Glomerular endothelial cell (primary cell): ENCODE results near the gene KIAA1614. TPM values are rescaled to one million over a fixed set of nuclear protein-coding genes. Genes with fewer than 3 reads are reported as not detected.

ENCODE experiments used
- DNase-seq: peaks from one replicate; pipeline ENCODE4 v3.0.0-alpha.2; 2011; ENCODE audit warnings: low read depth, low spot score; ENCODE audit errors: extremely low read depth
- total RNA-seq: library from RNA; depleted of rRNA; stranded (reverse); fragments of >200 nt; gene quantifications from 2 replicates; pipeline ENCODE4 v1.2.3, GENCODE V29; 2015

Gene KIAA1614
- total RNA-seq, 1 donor from 2014 or later: 5.1 TPM

DNA sequence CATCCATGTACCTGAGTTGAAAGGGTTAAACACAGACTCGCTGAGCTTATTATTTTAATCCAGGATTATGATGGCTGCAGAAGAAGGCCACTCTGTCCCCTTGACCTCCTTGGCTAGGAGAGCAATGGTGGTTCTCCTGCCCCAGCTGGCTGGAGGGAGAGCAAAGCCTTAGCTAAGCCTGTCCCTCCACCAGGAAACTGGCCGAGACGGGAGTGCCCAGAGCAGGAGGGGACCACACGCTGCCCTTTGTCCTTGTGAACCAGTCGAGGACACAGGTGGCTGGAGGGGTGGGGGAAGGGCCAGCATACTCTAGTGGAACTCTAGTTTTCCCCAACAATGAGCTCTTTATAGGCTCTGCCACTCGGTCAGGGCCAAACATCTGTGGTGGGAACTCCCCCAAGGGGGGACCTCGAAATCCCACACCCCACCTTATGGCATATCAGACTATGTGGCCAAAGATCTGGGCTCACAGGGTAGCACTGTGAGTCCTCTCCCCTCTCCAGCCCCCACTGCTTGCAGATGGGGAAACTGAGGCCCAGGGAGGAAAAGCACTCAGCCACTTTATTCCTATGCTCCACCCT lies 12.9 kb downstream of the KIAA1614 start:
- no peak for DNase-seq

DNA sequence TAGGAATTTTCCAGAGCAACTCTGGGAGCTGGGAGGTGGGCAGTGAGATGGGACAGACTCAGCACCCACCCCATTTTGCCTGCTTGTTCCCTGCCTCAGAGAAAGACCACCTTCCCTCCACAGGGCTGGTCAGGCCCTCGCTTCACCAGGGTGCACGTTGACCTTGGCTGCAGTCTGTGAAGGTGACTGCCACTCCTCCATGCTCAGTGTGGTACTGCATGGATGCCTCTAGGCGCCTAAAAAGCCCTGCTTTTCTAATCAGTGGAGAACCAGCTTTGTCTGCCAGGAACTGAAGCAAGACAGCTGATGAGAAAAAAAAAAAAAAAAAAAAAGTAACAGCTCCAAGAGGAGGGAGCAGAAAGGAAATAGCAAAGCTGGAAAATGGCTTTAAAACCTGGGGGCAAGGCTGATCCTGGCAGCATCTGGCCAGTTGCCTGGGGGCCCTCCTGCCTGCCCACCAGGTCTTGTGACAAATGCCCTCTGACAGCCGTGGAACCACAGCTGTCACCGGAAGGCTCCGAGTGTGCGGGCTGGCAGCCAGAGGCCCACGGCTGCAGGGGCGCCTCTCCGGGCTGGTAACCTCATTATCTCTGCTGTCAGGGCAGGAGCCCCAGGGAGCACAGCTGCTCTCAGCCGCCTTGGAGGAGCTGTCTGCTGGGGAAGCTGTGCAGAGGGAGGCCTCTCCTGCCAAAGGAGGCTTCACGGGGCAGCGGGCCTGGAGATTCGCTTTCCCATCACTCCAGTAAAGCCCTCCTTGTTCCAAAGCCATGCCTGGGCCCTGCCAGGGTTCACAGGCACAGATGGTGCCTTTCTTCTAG lies 13.7 kb downstream of the KIAA1614 start:
- no peak for DNase-seq

DNA sequence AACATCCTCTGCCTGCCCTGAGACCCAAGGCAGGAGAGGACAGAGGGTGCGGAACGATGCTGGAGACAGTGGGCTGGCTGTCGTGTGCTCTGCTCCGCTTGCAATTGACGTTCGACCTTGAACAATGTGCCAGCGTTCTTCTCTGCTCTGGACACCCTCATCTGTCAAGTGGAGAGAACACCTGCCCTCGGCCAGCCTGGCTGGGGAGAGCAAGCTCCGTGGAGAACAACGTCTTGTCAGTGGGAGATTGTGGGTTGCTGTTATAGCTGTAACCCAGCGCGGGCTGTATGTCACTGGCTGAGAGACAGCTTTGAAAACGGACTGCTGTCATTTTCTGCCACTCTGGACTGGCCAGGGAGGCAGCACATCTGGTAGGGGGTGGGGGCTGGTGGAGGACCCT lies 14.7 kb downstream of the KIAA1614 start:
- no peak for DNase-seq

DNA sequence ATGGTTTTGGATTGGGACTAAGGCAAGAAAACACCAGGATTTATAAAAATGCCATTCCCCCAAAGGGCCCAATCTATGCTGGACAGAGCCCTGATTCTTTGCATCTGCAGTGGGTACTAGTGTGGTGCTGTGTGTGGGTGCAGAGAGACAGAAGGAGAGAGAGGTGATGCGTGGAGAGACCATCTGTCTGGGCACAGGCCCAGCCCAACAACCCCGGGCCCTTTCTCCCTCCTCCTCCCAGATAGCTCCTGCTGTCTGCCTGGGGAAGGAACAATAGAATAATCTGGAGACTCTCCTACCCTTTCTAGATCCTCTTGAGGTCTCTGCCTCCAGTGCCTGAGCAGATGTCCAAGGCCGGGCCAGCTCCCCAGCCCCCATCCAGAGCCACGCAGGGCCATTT lies 15.1 kb downstream of the KIAA1614 start:
- no peak for DNase-seq

DNA sequence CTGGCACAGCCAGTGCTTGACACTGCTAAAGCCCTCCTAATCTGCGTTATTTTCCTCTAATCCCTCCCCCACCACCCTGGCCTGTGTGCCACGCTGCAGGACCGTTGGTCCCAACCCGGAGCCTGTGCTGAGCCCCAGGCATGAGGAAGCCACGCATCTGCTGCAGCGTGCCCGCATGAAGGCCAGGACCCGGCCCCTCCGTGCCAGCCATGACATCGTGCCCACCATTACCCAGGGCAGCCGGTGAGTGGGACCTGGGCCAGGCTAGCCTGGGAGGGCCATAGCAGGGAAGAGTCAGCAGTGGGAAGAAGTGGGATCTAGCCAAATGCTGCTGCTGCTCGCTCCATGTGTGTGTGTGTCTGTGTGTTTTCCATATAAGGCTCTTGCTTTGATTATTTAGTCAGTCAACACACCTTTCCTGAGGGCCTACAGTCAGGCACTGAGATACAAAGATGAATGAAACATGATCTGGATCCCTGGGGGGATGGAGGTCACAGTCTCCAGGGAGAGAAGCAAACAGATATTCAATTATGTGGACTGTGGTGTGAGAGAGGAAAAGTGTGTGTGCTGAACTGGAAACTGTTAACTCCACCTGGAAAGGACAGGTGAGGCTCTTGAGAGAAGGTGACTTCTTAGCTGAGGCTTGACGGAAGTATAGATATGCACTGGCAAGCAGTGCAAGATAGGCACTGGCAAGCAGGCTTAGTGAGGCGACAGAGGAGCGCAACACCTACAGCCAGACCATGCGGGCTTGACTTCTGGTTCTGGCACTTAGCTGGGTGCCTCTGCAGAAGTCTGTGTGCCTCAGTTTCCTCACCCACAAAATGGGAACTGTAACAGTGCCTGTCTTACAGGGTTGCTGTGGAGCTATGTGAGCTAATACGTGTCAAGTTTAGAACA lies 15.9 kb downstream of the KIAA1614 start:
- no peak for DNase-seq

DNA sequence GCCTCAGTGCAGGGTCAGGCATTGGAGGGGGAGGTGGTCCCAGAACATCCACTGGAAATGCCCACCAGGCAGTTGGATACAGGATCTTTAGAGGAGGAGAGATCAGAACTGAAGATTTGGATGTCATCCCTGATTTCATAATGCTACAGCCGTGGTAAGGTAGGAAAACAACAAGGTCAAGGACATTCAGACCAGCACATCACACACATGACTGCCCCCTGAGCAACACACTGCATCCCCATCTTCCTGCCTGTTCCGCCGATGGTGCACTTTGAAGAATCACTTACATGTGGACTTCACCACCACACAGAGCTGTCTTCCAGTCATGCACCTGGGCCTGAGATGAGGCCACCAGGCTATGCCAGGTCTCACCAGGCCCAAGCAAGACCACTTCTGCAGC lies 16.7 kb downstream of the KIAA1614 start:
- DNase-seq: no peak

DNA sequence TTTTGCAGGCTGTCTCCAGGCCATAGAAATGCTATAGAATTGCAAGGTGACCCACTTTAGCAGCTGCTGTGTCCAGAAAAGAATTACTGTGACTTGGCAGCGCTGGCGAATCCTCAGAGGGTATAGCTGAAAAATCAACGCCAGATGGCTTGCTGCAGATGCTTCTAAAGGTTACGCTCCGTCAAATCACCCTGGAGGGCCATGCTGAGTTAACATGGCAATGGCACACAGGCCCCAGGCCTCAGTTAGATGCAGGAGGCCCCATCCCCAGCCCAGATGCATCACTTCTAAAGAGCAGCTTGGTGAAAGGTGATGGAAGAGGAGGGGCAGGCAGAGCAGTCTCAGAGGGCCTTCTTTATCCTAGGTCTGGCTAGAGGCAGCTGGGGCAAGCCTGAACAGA lies 18.0 kb downstream of the KIAA1614 start:
- no peak for DNase-seq

DNA sequence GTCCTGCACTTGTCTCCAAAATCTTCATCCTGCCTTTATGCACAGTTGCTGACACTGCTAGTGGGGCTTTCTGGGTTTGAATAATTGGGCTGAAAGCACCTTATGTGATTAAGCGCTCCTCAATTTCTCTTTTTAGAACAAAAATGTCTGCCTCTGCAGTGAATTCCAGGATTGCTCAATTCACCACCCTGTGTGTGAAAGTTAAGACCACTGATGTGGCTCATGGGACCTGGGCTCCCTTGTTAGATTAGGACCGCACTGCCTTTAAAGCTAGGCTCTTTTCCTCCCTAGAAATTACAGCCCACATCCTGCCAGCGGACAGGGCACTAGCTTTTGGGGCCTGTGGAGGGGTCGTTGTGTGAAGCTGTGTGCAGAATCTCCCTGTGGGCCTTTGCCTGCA lies 18.8 kb downstream of the KIAA1614 start:
- DNase-seq: no peak

DNA sequence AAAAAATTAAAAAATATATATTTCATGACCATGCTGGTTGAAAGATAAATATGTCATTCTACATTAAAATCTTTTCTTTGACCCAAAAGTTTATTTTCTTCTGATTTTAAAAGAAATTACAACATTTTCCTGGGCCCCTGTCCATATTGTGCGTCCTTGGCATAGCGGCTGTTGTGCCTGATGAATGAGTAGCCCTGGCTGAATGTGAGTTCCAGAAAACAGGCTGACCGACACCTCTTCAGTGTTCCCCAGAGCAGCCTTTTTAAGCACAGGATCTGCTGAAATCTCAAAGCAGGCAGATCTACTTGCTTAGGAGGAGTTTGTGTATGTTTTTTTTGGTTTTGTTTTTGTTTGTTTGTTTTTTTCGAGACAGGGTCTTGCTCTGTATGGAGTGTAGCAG lies 19.7 kb downstream of the KIAA1614 start:
- DNase-seq: no peak

DNA sequence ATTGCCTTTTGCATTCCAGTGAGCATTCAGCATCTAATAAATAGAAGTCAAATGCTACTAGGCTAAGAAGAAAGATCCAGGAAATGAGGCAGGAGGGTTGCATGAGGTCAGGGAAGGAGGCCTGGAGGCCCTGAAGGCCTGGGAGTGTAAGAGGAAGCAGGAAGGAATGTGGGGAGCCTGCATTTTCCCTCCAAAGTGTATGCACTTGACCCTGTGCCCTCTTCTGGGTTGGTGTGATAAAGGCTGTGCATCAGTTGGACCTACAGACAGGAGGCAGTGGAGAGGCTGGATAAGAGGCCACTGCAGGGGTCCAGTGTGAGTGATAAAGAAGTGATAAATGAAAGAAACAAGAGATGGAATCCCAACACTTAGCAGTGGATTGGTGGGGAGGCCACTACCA lies 20.4 kb downstream of the KIAA1614 start:
- no peak for DNase-seq

DNA sequence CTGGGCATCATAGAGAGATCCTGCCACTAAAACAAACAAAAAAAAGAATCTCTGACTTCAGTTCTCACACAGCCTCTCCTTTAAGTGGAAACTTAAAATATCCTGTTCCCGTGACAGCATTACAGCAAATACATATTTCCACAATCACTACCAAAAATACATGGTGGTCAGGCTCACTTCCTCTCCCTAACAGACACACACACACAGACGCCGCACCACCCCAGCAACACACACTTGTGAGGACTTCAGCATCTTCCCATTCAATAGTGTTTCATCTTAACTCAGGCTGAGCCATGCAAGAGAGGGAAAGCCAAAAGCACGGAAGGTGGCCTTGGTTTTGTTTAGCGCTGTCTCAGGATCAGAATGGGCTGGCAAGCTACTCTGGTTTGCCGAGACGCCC lies 21.9 kb downstream of the KIAA1614 start:
- no peak for DNase-seq

DNA sequence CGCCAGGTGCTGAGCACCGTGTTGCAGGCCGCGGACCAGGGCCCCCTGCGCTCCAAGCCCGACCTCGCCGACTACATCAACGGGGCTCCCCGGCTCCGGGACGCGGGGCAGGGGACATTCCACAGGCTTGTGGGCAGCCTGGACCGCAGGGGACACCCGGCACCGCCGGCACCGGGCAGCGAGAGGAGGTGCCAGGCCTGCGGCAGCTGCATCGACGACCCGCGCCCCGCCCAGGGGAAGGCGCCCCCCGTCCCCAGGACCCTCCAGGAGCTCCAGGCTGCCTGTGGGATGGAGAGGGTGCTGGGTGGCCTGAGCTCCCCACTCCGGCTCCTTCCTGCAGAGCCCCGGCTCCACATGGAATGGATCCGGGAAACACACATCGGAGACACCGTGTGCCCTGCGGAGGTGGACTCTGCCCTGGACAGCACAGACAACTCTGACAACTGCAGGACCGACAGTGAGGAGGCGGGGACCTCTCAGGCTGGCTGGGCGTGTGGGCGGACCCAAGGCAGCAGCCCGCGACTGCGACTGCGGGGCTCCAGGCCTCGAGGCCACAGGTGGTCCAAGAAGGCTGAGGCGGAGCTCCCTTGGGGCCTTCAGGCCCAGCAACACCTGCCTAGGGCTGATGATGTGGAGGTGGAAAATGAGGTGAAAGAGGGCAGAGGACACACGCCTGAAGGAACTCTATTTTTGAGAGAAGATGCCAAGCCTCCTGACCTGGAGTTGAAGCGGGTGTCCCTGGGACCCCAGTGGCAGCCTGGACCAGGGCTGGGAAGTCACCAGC lies 22.8 kb downstream of the KIAA1614 start:
- no peak for DNase-seq

DNA sequence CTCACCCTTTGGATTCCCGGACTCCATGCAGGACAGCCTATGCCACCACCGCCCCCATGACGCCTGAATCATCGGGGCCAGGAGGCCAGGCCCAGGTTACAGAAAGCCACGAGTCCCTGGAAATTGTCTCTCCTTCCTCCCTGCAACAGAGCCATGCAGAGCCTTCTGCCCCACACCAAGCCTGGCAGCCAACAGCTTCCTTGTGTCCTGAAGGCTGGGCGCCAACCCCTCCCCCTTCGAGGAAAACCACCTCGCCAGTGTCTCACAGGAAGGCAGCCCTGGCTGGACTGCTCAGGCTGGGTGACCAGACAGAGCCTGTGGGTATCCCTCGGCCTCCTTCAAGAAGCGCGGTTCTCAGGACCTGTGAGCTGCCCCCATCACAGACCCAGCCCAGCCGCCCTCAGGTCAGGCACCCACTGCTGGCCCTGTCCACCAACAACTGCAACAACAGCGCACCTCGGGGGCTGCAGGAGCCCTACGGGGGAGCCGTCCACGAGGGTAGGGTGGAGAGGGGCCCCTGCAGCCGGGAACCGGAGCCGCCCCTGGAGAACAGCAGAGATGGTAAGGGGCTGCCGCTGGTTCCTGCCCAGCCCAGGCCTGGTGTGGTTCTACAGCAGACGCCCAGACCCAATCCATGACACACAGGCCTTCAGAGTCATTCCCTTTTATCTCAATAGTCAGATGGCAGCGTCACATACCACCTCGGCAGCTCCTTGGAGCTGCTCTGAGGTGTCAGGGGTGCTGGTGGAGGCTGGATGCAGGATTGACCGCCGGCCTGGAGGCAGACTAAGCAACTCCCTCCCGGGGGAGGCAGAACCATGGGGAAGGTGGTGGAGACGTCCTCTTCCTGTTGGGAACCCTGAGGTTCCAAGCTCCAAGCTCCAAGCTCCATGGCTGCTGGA lies 23.7 kb downstream of the KIAA1614 start:
- no peak for DNase-seq

DNA sequence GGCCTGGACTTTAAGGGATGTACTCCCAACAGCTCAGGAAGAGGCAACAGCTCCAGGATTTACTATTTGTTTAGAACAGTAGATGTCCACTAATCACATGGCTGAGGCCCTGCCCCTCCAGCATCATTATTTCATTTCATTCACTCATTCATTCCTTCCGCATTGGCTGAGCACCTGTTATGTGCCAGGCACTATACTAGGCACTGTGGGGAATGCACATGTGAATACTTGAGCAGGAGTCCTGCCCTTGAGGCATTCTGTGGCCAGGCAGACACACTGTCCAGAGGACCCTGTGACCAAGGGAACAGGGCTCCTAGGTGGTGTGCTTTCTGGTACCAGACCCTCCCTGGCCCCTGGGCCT lies 24.3 kb downstream of the KIAA1614 start:
- DNase-seq: no peak

DNA sequence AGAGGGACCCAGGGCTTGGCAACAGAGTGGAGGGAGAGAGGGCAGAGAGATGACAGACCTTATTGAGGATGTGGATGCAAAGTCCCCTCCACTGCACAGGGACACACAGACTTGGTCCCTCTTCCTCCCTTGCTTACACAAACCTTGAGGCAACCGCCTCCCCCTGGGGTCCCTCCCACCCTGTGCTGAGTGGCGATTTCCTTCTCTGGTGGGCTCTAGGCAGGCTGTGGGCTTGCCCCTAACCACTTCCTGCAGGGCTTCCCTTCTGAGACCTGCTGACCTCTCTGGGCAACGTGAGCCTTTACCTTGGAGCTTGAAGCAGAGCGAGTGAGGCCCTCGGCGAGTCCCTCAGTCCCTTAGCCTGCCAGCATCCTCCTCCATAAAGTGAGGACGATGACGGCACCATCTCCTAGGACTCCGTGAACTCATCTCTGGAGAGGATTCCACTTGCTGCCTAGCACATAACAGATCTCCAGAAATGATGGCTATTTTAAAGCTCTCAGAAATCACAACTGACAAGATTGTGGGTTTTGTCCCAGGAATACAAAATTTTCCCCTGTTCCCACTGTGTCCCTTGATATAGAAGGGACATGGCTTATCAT lies 25.0 kb downstream of the KIAA1614 start:
- no peak for DNase-seq

DNA sequence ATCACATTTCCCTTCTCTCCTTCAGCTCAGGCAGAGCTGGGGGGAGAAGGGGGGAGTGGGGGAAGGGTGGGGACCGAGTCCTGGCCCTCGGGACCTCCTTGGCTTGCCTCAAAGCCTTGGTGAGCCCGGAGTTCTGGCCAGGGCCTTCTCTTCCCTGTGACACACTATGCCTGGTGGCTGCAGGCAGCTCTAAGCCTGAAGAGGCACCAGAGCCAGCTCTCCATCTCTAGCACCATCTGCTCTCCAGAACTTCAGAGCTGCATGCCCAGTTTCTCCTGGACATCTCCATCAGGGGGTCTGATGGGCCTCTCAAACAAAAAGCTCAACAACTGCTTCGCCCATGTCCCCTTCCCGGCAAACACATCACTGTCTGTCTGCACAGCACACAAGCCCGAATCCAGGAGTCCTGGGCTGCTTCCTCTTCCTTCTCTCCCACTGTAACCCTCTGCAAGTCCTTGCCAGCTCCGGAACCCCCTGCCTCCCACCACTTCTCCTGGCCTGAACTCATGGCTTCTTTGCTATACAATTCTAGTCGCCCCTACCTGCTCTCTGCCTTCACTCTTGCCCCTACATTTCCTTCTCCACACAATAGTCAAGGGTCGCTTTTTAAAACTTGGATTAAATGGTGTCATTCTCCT lies 26.5 kb downstream of the KIAA1614 start:
- no peak for DNase-seq

DNA sequence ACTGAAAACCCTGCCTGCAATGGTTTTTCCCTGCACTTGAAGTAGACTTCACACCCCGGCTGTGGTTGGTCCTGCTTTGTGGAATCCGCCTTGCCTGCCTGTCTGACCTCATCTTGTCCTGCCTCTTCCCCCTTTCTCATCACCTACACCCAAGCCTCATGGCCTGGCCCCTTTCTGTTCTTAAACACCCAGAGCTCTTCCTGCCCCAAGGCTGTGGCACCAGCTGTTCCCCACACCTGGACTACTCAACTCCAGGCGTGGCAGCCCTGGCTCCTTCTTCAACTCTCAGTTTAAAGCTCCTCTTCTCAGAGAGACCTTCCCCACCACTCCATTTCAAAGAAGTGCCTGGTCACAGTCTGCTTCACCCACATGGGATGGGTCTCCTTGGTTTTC lies 27.0 kb downstream of the KIAA1614 start:
- DNase-seq: no peak

DNA sequence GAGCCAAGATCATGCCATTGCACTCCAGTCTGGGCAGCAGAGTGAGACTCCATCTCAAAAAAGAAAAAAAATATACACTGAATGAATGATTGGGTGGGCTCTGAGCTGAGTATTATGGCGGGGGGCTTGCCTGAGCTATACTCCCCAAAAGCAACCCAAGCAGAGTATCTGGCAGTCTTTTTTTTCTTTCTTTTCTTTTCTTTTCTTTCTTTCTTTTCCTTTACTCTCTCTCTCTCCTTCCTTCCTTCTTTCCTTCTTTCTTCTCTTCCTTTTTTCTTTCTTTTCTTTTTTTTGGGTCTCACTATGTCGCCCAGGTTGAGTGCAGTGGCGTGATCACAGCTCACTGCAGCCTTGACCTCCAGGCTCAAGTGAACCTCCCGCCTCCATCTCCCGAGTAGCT lies 27.7 kb downstream of the KIAA1614 start:
- DNase-seq: no peak
